ENCODE results near the gene ZFP57.
A peak's percentile ranks its signal among the peaks of the same experiment; 100 is the strongest.

ZFP57 gene

DNA sequence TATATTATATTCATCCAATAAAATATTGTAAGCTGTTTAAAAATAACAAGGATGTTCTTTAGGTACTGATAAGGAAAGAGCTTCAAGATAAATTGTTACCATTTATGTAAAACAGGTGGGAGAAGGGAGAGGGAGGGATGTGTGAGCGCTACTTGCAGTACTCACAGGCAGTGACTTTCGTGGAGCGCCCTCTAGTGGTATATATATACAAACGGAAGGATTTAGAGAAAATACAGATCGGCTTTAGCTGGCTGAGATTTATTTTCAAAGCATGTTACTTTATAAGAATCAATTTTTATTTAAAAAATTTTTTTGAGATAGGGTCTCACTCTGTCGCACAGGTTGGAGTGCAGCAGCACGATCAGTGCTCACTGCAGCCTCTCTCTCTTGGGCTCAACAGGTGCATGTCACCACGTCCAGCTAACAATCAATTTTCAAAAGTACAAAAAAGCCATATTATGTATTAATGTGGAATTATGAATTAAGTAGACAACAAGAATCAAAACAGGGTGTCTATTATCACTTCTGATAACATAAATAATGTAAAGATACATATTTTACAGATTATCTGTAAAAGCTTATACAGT lies 27.4 kb downstream of the ZFP57 start:
- Histone ChIP-seq H3K36me3 (ENCODE audit: control insufficient read depth, insufficient read depth, low read length) (no peaks in the 10 kb centered on the region), H3K27ac (ENCODE audit: low read length) (no peak overlapping the region), H3K4me3 (ENCODE audit: low read length) (no peak overlapping the region), H3K4me1 (ENCODE audit: control insufficient read depth, insufficient read depth, low read length) (peaks cover 7% of the 10 kb centered on the region), H3K9me3 (ENCODE audit: control insufficient read depth, insufficient read depth, low read length) (no peaks in the 10 kb centered on the region), H3K27me3 (ENCODE audit: control insufficient read depth, insufficient read depth, low read length) (no peaks in the 10 kb centered on the region)
- DNase-seq (ENCODE audit: low read depth, low spot score), result no peak
- no CpG with 5 or more reads among the region's 8 CpGs for WGBS (ENCODE audit: insufficient coverage, insufficient read length)

DNA sequence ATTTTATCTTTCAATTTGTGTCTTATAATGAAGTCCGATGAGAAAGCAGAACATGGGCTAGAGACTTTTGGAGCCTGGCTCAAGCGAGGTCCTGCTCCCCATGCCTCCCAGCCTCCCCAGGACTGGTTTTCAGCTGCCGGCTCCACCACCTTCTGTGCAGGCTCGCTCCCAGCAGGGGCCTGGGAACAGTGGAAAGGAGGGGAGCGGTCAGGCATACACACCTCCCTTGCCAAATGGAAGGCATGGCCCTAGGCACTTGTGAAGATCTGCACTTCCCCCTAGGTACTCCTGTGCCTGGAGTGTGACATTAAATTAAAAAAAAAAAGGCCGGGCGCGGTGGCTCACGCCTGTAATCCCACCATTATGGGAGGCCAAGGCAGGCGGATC lies 28.8 kb downstream of the ZFP57 start:
- Histone ChIP-seq H3K4me1 (ENCODE audit: control insufficient read depth, insufficient read depth, low read length) (peaks cover 7% of the 10 kb centered on the region), H3K4me3 (ENCODE audit: low read length) (no peak overlapping the region), H3K9me3 (ENCODE audit: control insufficient read depth, insufficient read depth, low read length) (no peaks in the 10 kb centered on the region), H3K27ac (ENCODE audit: low read length) (no peak overlapping the region), H3K27me3 (ENCODE audit: control insufficient read depth, insufficient read depth, low read length) (no peaks in the 10 kb centered on the region), H3K36me3 (ENCODE audit: control insufficient read depth, insufficient read depth, low read length) (no peaks in the 10 kb centered on the region)
- WGBS (ENCODE audit: insufficient coverage, insufficient read length), result no CpG with 5 or more reads among the region's 10 CpGs
- no peak for DNase-seq (ENCODE audit: low read depth, low spot score)

DNA sequence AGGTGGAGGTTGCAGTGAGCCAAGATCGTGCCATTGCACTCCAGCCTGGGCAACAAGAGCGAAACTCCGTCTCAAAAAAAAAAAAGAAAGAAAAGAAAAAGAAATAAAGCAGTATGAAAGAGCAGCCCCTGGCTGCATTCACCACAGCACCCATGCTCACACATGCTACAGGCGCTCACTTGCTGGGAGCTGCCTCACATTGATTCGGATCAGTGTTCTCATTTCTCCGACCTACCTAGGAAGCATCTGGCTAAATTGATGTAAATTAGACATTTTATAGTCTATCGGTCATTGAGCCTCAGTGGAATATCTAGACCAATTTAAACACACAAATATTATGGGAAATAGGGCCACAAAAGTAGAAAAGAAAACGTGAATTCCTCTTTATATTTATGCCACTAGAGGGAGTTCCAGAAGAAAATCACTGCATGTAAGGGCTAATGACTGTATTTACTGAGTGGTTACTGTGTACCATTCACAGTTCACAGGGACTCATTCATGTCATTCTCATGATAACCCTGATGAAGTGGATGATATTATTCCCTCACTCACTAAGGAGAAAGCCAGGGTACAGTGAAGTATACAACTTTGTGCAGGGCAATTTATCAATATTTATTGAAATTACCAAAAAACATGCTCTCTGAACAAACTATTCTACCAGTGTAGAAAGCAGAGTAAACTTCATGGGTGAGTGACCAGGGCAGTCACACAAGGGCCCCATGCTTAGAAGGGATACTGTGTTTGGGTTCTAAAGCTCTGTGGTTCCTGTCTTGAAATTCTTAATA lies 29.3 kb downstream of the ZFP57 start:
- no peak for DNase-seq (ENCODE audit: low read depth, low spot score)
- H3K4me1 ChIP-seq (ENCODE audit: control insufficient read depth, insufficient read depth, low read length), result peaks cover 5% of the 10 kb centered on the region; the same call in 1 of the 2 replicates
- WGBS (ENCODE audit: insufficient coverage, insufficient read length), result no CpG with 5 or more reads among the region's 8 CpGs
- no peaks in the 10 kb centered on the region for H3K9me3 ChIP-seq (ENCODE audit: control insufficient read depth, insufficient read depth, low read length)
- no peaks in the 10 kb centered on the region for H3K27me3 ChIP-seq (ENCODE audit: control insufficient read depth, insufficient read depth, low read length)
- H3K27ac ChIP-seq (ENCODE audit: low read length), result no peak overlapping the region
- H3K36me3 ChIP-seq (ENCODE audit: control insufficient read depth, insufficient read depth, low read length), result no peaks in the 10 kb centered on the region
- H3K4me3 ChIP-seq (ENCODE audit: low read length), result no peak overlapping the region

DNA sequence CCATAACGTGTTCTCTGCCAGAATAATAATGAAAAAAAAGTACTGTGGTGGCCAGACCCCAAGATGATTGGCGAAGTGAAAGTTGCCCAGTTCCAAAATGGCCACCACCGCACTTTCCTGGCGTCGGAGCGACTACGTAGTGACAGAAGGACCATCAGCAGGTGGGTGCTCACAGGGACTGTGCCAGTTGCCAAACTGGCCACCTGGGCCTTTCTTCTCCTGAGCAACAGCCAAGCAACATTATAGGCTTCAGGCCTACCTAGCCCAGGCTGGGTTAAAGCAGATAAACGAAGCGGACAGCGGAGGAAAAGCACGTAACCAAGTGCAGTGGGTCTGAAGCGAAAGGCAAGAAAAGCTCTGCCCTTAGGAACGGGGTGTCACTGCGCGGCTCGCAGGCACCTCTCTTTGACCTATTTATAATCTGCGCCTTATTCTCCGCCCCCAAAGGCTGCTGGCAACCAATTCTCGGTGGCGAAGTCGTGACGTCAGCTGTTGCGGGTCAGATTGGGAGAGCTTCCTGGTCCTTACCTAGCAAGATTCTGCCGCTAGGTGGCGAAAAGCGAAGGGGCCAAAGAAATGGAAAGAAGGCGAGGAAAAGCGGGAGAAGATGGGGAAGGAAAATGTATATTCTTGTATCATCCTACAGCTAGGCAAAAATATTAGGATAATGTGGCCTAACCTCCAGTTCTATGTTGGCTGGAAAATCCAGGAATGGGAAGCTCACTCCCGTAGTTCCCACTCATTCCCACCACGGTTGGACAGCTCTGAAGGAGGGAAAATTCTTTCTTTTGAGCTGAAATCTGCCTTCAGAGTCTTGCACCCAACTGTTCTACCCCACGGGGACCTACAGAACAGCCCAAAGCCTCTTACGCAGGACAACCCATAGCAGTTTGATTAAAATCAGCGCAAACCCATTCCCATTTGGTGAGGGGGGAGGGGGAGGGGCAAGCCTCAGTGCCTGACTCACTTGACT lies 31.0 kb downstream of the ZFP57 start:
- DNase-seq (ENCODE audit: low read depth, low spot score), result peak; percentile 99
- no peaks in the 10 kb centered on the region for H3K9me3 ChIP-seq (ENCODE audit: control insufficient read depth, insufficient read depth, low read length)
- no peaks in the 10 kb centered on the region for H3K27me3 ChIP-seq (ENCODE audit: control insufficient read depth, insufficient read depth, low read length)
- H3K4me3 ChIP-seq (ENCODE audit: low read length), result peak overlapping the region; percentile 27; the same call in 1 of the 2 replicates
- H3K4me1 ChIP-seq (ENCODE audit: control insufficient read depth, insufficient read depth, low read length), result peaks cover 2% of the 10 kb centered on the region; the same call in 1 of the 2 replicates
- no peaks in the 10 kb centered on the region for H3K36me3 ChIP-seq (ENCODE audit: control insufficient read depth, insufficient read depth, low read length)
- no CpG with 5 or more reads among the region's 33 CpGs for WGBS (ENCODE audit: insufficient coverage, insufficient read length)
- no peak overlapping the region for H3K27ac ChIP-seq (ENCODE audit: low read length)

DNA sequence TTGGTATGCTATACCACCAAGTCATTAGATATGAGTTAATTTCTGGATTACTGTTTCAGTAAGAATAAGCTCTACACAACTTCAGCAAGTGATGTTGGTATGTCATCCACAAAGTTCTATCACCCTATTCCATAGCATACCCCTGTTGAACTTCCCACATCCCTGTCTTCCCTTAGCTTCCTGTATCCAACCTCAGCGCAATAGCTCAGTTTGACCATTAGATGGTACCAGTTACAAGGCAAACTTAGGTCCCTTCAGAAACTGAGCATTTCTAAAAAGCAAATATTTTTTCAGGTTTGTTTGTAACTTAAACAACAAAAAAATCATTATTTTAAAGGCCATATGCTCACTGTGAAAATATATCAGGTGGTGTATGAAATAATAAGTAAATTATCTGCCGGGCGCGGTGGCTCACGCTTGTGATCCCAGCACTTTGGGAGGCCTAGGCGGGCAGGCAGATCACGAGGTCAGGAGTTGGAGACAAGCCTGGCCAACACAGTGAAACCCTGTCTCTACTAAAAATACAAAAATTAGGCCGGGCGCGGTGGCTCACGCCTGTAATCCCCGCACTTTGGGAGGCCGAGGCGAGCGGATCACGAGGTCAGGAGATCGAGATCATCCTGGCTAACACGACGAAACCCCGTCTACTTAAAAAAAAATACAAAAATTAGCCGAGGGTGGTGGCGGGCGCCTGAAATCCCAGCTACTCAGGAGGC lies 32.9 kb downstream of the ZFP57 start:
- Histone ChIP-seq H3K27me3 (ENCODE audit: control insufficient read depth, insufficient read depth, low read length) (no peaks in the 10 kb centered on the region), H3K9me3 (ENCODE audit: control insufficient read depth, insufficient read depth, low read length) (no peaks in the 10 kb centered on the region), H3K4me1 (ENCODE audit: control insufficient read depth, insufficient read depth, low read length) (peaks cover 2% of the 10 kb centered on the region; the same call in 1 of the 2 replicates), H3K4me3 (ENCODE audit: low read length) (no peak overlapping the region), H3K36me3 (ENCODE audit: control insufficient read depth, insufficient read depth, low read length) (no peaks in the 10 kb centered on the region), H3K27ac (ENCODE audit: low read length) (no peak overlapping the region)
- WGBS (ENCODE audit: insufficient coverage, insufficient read length), result no CpG with 5 or more reads among the region's 23 CpGs
- DNase-seq (ENCODE audit: low read depth, low spot score), result no peak

DNA sequence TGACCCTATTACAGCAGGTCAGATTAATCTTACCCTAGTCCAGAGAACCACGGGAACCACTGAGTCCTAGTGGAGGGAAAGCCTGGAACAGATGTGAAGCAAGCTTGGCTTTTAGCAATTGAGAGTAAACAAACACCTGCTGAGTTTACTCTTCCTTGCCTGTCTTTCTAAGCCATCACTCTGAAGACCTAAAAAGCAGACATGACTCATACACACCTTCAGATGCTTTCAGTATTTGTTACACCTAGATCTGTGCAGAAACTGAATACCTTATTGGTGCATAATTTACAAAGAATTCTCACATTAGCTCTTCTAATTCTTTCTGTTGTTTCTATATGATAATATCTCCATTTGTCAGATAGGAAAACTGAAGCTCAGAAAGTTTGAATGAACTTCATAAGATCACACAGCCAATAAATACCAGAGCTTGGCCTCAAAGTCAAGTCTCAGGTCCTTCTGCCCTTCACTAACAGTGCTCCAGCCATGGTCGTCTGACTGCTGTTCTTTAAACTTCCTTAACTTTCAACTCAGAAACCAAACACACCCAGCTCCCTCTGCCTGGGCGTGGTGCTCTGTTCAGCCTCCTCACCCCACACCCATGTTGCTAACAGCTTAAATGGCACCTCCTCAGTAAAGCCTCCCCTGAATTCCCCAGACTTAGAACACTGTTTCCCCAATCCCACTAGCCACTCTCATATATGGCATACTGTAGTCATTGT lies 39.4 kb downstream of the ZFP57 start:
- DNase-seq (ENCODE audit: low read depth, low spot score), result no peak
- Histone ChIP-seq H3K27ac (ENCODE audit: low read length) (no peak overlapping the region), H3K4me1 (ENCODE audit: control insufficient read depth, insufficient read depth, low read length) (no peaks in the 10 kb centered on the region; the same call in 1 of the 2 replicates), H3K27me3 (ENCODE audit: control insufficient read depth, insufficient read depth, low read length) (no peaks in the 10 kb centered on the region; the same call in 1 of the 2 replicates), H3K9me3 (ENCODE audit: control insufficient read depth, insufficient read depth, low read length) (no peaks in the 10 kb centered on the region), H3K4me3 (ENCODE audit: low read length) (no peak overlapping the region), H3K36me3 (ENCODE audit: control insufficient read depth, insufficient read depth, low read length) (no peaks in the 10 kb centered on the region)
- WGBS (ENCODE audit: insufficient coverage, insufficient read length), result no CpG with 5 or more reads among the region's 3 CpGs

DNA sequence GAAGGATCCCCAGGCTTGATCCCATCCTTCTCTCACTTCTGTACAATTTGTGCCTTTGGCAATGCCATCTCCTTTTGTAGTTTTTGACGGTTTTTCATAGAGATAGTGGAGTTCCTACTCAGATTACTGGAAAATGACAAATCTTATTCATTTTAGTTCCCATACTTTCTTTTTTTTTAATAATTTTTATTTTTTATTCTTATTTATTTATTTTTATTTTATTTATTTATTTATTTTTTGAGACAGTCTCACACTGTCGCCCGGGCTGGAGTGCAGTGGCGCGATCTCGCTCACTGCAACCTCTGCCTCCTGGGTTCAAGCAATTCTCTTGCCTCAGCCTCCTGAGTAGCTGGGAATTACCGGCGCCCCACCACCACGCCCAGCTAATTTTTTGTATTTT lies 43.7 kb downstream of the ZFP57 start:
- H3K27me3 ChIP-seq (ENCODE audit: control insufficient read depth, insufficient read depth, low read length), result no peaks in the 10 kb centered on the region; the same call in 1 of the 2 replicates
- H3K36me3 ChIP-seq (ENCODE audit: control insufficient read depth, insufficient read depth, low read length), result no peaks in the 10 kb centered on the region
- no peak for DNase-seq (ENCODE audit: low read depth, low spot score)
- no peak overlapping the region for H3K4me3 ChIP-seq (ENCODE audit: low read length)
- WGBS (ENCODE audit: insufficient coverage, insufficient read length), result no CpG with 5 or more reads among the region's 9 CpGs
- H3K9me3 ChIP-seq (ENCODE audit: control insufficient read depth, insufficient read depth, low read length), result no peaks in the 10 kb centered on the region
- H3K27ac ChIP-seq (ENCODE audit: low read length), result no peak overlapping the region
- no peaks in the 10 kb centered on the region; the same call in 1 of the 2 replicates for H3K4me1 ChIP-seq (ENCODE audit: control insufficient read depth, insufficient read depth, low read length)

DNA sequence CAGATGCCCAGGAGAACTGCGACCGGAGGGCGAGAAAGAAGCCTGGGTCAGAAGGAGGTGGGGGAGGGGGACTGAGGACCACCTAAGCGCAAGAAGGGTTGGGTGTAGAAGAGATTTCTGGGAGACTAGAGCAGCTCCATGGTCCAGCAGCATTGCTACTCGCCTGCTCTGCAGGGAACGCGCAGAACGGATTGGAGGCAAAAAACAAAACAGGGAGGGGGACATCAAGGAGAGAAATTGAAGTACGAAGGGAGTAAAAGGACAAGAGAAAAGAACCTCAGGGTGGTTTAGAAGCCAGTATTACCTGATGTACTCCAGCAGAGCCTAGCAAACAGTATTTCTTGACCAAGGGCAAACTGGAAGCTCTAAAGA lies 47.4 kb downstream of the ZFP57 start:
- no CpG with 5 or more reads among the region's 9 CpGs for WGBS (ENCODE audit: insufficient coverage, insufficient read length)
- H3K9me3 ChIP-seq (ENCODE audit: control insufficient read depth, insufficient read depth, low read length), result no peaks in the 10 kb centered on the region
- H3K27ac ChIP-seq (ENCODE audit: low read length), result no peak overlapping the region

DNA sequence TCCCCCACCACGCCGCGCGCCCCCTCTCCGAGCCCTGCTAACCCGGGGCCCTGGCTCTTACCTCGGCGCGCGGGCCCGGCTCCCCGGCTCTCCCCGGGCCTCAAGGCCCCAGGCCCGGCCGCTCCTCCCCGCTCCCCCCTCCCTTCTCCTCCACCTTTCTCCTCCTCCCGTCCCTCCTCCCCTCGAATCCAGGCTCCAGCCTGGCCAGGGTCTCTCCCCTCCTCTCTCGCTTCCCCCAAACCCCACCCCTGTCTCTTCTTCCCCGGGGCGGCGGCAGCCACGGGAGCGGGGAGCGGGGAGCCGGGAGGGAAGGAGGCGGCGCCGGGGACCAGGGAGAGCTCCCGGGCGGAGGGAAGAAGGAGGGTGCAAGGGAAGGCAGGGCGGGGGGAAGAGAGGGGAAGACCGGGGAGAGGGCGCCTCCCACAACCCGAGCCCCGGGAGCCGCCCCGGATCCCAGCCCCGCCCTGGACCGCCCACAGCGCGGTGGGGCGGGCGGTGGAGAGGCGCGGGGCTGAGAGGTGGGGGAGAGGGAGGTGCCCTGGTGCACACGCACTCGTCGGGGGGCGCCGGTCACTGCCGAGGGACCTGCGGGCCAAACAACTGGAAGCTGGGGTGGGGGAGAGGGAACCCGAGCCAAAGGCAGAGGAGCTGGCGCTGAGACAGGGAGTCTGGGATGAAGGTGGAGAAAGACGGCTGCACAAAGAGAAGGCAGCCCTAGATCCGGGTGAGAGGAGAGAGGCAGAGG lies 48.0 kb downstream of the ZFP57 start, which contains the start of gene GABBR1:
TSS of gene GABBR1 (minus strand) at position 395 of the 745 bp plus-strand sequence. CDS start 798 bp downstream, outside the sequence.
- H3K4me3 ChIP-seq (ENCODE audit: low read length), result peak within 1 kb of the TSS; percentile 61
- no peaks in the 10 kb centered on the region for H3K36me3 ChIP-seq (ENCODE audit: control insufficient read depth, insufficient read depth, low read length)
- H3K4me1 ChIP-seq (ENCODE audit: control insufficient read depth, insufficient read depth, low read length), result 0 out of 2 replicates have a peak, but pooled peaks cover 1% of the 10 kb centered on the region
- WGBS (ENCODE audit: insufficient coverage, insufficient read length), result no CpG with 5 or more reads among the region's 57 CpGs
- no peaks in the 10 kb centered on the region for H3K9me3 ChIP-seq (ENCODE audit: control insufficient read depth, insufficient read depth, low read length)
- H3K27me3 ChIP-seq (ENCODE audit: control insufficient read depth, insufficient read depth, low read length), result no peaks in the 10 kb centered on the region
- H3K27ac ChIP-seq (ENCODE audit: low read length), result no peak within 1 kb of the TSS
- no peak for DNase-seq (ENCODE audit: low read depth, low spot score)

More for the DNA sequence above, 47.4 kb downstream of the ZFP57 start:
- H3K4me1 ChIP-seq (ENCODE audit: control insufficient read depth, insufficient read depth, low read length), result 0 out of 2 replicates have a peak, but pooled peaks cover 1% of the 10 kb centered on the region
- DNase-seq (ENCODE audit: low read depth, low spot score), result no peak
- H3K36me3 ChIP-seq (ENCODE audit: control insufficient read depth, insufficient read depth, low read length), result no peaks in the 10 kb centered on the region
- peak overlapping the region; percentile 61; the same call in 1 of the 2 replicates for H3K4me3 ChIP-seq (ENCODE audit: low read length)
- no peaks in the 10 kb centered on the region for H3K27me3 ChIP-seq (ENCODE audit: control insufficient read depth, insufficient read depth, low read length)

Measured in iPS DF 6.9 (cell line).